HG02852 (cell line): ENCODE measurements around the gene FSD1L.
"Not testable (repeated sequence)": the region's sequence is repeated elsewhere in the genome, so short reads cannot be mapped to it uniquely, and the experiment has no call there.

Experiments
- ATAC-seq: cut with Tn5 transposase; IDR thresholded peaks from one replicate; pipeline ENCODE4 v1.9.1; 2021; ENCODE audit warnings: mild to moderate bottlenecking, moderate library complexity; ENCODE audit not compliant: unreplicated experiment

Gene FSD1L

GRCh38 chr9:105483618-105484017 lies 35.8 kb downstream of the FSD1L start:
- ATAC-seq, result peak; percentile 71

- ATAC-seq, result no peak
These were observed 36.4 kb downstream of the FSD1L start for GRCh38 chr9:105484226-105484625.

- no peak for ATAC-seq
These were observed 37.3 kb downstream of the FSD1L start for GRCh38 chr9:105485131-105485530.

GRCh38 chr9:105496826-105497225 lies 49.0 kb downstream of the FSD1L start:
- no peak for ATAC-seq

GRCh38 chr9:105497704-105498103 lies 49.9 kb downstream of the FSD1L start:
- ATAC-seq, result no peak

GRCh38 chr9:105500108-105500766 lies 52.4 kb downstream of the FSD1L start:
- peak; percentile 88 for ATAC-seq

- ATAC-seq, result no peak
These were observed 53.6 kb downstream of the FSD1L start for GRCh38 chr9:105501414-105501813.

GRCh38 chr9:105502276-105502675 lies 54.4 kb downstream of the FSD1L start:
- ATAC-seq, result no peak

GRCh38 chr9:105503881-105504280 lies 56.0 kb downstream of the FSD1L start:
- peak; percentile 32 for ATAC-seq

GRCh38 chr9:105507096-105507790 lies 59.4 kb downstream of the FSD1L start:
- ATAC-seq, result no peak

- ATAC-seq, result no peak
These were observed 60.7 kb downstream of the FSD1L start for GRCh38 chr9:105508530-105508929.

GRCh38 chr9:105510024-105510423 lies 62.2 kb downstream of the FSD1L start:
- ATAC-seq, result peak; percentile 84

- ATAC-seq, result no peak
These were observed 63.6 kb downstream of the FSD1L start for GRCh38 chr9:105511446-105511845.

GRCh38 chr9:105515811-105516413 lies 68.1 kb downstream of the FSD1L start:
- ATAC-seq, result no peak

GRCh38 chr9:105519710-105520369 lies 72.0 kb downstream of the FSD1L start:
- not testable (repeated sequence) for ATAC-seq

- not testable (repeated sequence) for ATAC-seq
These were observed 73.2 kb downstream of the FSD1L start for GRCh38 chr9:105520992-105521391.

- ATAC-seq, result peak; percentile 92
These were observed 75.0 kb downstream of the FSD1L start for GRCh38 chr9:105522618-105523385.

GRCh38 chr9:105531530-105531929 lies 83.7 kb downstream of the FSD1L start:
- ATAC-seq, result no peak

- ATAC-seq, result peak; percentile 83
These were observed 88.3 kb downstream of the FSD1L start for GRCh38 chr9:105535920-105536668.

GRCh38 chr9:105539452-105539851 lies 91.6 kb downstream of the FSD1L start:
- no peak for ATAC-seq
